GM18511 (cell line): ENCODE data around the gene CCDC40.
"Not testable (repeated sequence)": the region's sequence is repeated elsewhere in the genome, so short reads cannot be mapped to it uniquely, and the experiment has no call there.

Experiments
- ATAC-seq: cut with Tn5 transposase; IDR thresholded peaks from one replicate; pipeline ENCODE4 v1.9.1; 2021; ENCODE audit warnings: mild to moderate bottlenecking, moderate library complexity; ENCODE audit not compliant: unreplicated experiment

CCDC40 gene

GRCh38 chr17:80043963-80044362 is 7.5 kb downstream of the CCDC40 start:
- ATAC-seq = no peak

- no peak for ATAC-seq
Observed at GRCh38 chr17:80045703-80046102, 9.3 kb downstream of the CCDC40 start.

GRCh38 chr17:80046709-80047108 is 10.3 kb downstream of the CCDC40 start:
- not testable (repeated sequence) for ATAC-seq

GRCh38 chr17:80047176-80047575 is 10.7 kb downstream of the CCDC40 start:
- ATAC-seq = no peak

- no peak for ATAC-seq
Observed at GRCh38 chr17:80049986-80050385, 13.5 kb downstream of the CCDC40 start.

- ATAC-seq = no peak
Observed at GRCh38 chr17:80050706-80051105, 14.3 kb downstream of the CCDC40 start.

GRCh38 chr17:80051681-80052080 is 15.2 kb downstream of the CCDC40 start:
- no peak for ATAC-seq

- ATAC-seq = no peak
Observed at GRCh38 chr17:80053102-80053501, 16.7 kb downstream of the CCDC40 start.

GRCh38 chr17:80055597-80055996 is 19.2 kb downstream of the CCDC40 start:
- ATAC-seq = no peak

- no peak for ATAC-seq
Observed at GRCh38 chr17:80058311-80058955, 22.0 kb downstream of the CCDC40 start.

GRCh38 chr17:80060644-80061043 is 24.2 kb downstream of the CCDC40 start:
- ATAC-seq = no peak

GRCh38 chr17:80061421-80061820 is 25.0 kb downstream of the CCDC40 start:
- ATAC-seq = no peak

GRCh38 chr17:80063830-80064585 is 27.6 kb downstream of the CCDC40 start:
- ATAC-seq = no peak

GRCh38 chr17:80064696-80065095 is 28.3 kb downstream of the CCDC40 start:
- no peak for ATAC-seq

GRCh38 chr17:80065478-80066170 is 29.2 kb downstream of the CCDC40 start:
- no peak for ATAC-seq

- ATAC-seq = no peak
Observed at GRCh38 chr17:80067393-80067986, 31.0 kb downstream of the CCDC40 start.

GRCh38 chr17:80068301-80069222 is 32.1 kb downstream of the CCDC40 start:
- ATAC-seq = no peak

GRCh38 chr17:80070375-80071115 is 34.1 kb downstream of the CCDC40 start:
- no peak for ATAC-seq

GRCh38 chr17:80071116-80071841 is 34.8 kb downstream of the CCDC40 start:
- ATAC-seq = no peak
